ENCODE results near the gene TTLL9.

TTLL9 gene

DNA sequence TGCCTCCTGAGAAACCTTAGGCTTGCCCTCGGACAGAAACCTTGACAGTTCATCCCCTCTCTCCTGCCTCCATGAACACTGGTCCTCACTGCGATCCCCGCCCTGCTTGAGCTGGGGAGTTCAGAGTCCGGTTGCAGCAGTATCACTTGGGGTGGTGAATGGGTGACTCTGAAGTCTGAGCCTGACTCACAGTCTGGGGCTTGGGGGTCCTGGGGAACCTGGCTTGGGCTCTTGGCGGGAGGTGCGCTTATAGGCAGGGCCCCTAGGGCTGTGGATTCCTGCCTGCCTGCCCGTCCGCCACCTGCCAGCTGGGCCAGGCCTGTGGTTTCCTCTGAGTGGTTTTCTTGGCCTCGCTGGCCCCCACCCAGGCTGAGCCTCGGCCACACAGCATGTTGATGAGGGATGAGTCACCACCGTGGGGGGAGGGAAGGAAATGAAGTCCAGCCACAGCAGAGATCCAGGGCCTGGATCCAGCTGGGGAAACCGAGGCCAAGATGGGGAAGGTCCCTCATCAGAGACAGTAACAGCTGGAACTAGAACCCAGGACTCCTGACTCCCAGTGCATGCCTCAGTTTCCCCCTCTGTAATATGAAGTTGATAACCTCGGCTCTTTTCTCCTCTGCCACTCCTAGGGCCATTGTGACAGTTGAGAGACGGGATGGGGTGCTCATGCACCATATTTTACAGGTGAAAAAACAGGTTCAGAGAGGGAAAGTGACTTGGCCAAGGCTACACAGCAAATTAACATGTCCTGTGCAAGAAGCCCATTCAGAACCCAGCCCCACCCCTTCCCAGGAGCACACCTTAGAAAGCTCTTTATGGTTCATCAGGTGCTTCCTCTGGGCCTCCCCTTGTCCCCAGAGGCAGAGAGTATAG, 34.2 kb upstream of the TTLL9 start:
- TF ChIP-seq, protein P1, sequence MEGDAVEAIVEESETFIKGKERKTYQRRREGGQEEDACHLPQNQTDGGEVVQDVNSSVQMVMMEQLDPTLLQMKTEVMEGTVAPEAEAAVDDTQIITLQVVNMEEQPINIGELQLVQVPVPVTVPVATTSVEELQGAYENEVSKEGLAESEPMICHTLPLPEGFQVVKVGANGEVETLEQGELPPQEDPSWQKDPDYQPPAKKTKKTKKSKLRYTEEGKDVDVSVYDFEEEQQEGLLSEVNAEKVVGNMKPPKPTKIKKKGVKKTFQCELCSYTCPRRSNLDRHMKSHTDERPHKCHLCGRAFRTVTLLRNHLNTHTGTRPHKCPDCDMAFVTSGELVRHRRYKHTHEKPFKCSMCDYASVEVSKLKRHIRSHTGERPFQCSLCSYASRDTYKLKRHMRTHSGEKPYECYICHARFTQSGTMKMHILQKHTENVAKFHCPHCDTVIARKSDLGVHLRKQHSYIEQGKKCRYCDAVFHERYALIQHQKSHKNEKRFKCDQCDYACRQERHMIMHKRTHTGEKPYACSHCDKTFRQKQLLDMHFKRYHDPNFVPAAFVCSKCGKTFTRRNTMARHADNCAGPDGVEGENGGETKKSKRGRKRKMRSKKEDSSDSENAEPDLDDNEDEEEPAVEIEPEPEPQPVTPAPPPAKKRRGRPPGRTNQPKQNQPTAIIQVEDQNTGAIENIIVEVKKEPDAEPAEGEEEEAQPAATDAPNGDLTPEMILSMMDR (IDR thresholded peaks at IDR 0.05; ENCODE audit: insufficient read depth, low read length, poor library complexity, severe bottlenecking), result no peak
- DNase-seq (ENCODE audit: extremely low read depth, insufficient read length), result peak; percentile 53
- Histone ChIP-seq H3K36me3 (ENCODE audit: control insufficient read depth, insufficient read depth, low read length) (no peaks in the 10 kb centered on the region), H3K4me3 (replicated peaks; ENCODE audit: low read depth, low read length) (no peak overlapping the region), H3K27me3 (replicated peaks; ENCODE audit: control insufficient read depth, insufficient read depth, low read length) (no peaks in the 10 kb centered on the region)

DNA sequence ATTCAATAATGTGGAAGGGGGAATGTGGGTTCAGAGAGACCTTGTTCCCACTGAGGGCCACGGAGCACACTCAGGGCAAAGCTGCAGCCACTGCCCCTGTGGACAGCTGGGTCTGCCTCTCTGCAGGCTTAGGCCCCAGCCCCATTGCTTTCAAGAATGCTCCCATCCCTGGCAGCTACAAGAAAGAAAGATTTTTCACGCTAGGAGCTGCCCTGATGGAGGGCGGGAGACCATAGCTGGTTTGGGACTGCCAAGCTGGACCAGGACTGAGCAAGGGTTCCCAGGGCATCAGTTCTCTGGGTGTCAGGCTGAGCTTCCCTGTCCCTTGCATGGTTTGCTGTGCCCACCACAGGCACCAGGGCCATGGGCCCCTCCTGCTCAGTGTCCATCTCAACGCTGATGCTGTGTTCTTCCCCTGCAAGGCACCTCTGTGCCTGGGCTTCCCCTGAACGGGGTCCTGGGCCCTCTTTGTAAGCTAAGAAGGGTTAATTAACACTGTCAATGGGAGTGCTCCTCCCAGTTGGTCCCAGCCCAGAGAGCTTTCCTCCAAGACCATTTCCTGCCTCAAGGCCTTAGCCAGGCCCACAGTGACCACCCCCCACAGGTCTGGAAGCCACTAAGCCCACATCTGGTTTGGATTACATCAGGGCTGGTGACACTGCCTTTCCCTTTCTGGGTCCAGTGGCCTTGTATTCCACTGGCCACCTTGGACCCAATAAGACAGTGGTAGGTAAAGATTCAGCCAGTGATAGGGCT, 33.4 kb upstream of the TTLL9 start:
- Histone ChIP-seq H3K36me3 (ENCODE audit: control insufficient read depth, insufficient read depth, low read length) (no peaks in the 10 kb centered on the region), H3K4me3 (replicated peaks; ENCODE audit: low read depth, low read length) (no peak overlapping the region), H3K27me3 (replicated peaks; ENCODE audit: control insufficient read depth, insufficient read depth, low read length) (no peaks in the 10 kb centered on the region)
- DNase-seq (ENCODE audit: extremely low read depth, insufficient read length), result no peak
- TF ChIP-seq, protein P1 (IDR thresholded peaks at IDR 0.05; ENCODE audit: insufficient read depth, low read length, poor library complexity, severe bottlenecking), result no peak

GRCh38 chr20:31837896-31838397, 32.5 kb upstream of the TTLL9 start:
- no peak overlapping the region for H3K4me3 ChIP-seq (replicated peaks; ENCODE audit: low read depth, low read length)
- no peaks in the 10 kb centered on the region for H3K27me3 ChIP-seq (replicated peaks; ENCODE audit: control insufficient read depth, insufficient read depth, low read length)
- TF ChIP-seq, protein P1 (IDR thresholded peaks at IDR 0.05; ENCODE audit: insufficient read depth, low read length, poor library complexity, severe bottlenecking), result no peak
- DNase-seq (ENCODE audit: extremely low read depth, insufficient read length), result no peak
- H3K36me3 ChIP-seq (ENCODE audit: control insufficient read depth, insufficient read depth, low read length), result no peaks in the 10 kb centered on the region

DNA sequence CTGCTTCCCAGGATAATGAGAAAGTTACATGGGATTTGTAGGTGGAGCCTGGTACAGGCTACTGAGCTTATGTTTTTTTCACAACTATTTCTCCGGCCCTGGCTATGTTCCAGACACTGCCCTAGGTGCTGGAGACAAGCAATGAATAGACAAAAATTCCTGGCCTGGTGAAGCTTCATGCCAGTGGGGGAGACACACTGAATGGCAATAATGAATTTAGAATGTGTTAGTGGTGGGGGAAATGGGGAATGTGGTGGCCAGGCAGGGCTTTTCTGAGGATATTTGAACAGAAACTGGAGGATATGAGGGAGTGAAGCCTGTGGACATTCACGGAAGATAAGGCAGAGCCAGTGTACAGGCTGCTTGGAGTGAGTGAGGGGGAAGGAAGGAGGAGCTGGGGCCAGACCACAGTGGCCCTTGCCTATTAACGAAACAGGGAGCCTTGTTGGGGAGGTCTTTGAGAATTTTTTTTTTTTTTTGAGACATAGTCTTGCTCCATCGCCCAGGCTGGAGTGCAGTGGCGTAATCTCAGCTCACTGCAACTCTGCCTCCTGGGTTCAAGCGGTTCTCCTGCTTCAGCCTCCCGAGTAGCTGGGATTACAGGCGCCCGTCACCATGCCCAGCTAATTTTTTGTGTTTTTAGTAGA, 31.7 kb upstream of the TTLL9 start:
- Histone ChIP-seq H3K36me3 (ENCODE audit: control insufficient read depth, insufficient read depth, low read length) (no peaks in the 10 kb centered on the region), H3K27me3 (replicated peaks; ENCODE audit: control insufficient read depth, insufficient read depth, low read length) (no peaks in the 10 kb centered on the region), H3K4me3 (replicated peaks; ENCODE audit: low read depth, low read length) (no peak overlapping the region)
- TF ChIP-seq, protein P1 (IDR thresholded peaks at IDR 0.05; ENCODE audit: insufficient read depth, low read length, poor library complexity, severe bottlenecking), result no peak
- no peak for DNase-seq (ENCODE audit: extremely low read depth, insufficient read length)

DNA sequence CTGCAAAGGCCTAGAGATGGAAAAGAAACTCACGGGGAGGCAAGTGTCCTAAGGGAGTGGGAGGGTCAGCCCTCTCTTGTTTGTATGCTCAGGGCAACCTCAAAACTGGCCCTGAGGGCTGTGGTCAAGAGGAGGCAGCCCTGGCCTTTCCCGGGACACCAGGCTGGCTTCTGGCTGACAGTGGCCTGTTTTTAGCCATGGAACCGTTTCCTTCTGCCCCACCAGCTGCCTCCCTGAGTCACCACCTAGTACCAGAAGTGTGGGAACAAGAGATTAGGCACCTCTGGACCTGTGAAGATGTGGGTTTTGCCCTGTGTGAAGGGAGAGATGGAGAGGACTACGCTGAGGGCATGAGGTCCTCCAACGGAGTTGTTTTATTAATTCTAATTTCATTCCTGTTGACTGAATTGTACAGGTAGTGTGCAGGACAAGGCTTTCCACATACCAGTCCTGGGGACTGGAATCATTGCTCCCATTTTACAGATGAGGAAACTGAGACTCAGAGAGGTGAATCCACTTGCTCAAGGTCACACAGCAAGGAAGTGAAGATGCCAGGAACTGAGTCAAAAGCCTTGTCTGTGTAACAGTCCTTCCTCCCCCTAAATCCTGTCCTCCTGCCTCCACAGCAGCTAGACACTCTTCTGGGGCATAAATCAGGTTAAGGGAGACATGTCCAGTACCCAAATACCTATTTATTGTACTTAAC, 30.5 kb upstream of the TTLL9 start:
- Histone ChIP-seq H3K27me3 (replicated peaks; ENCODE audit: control insufficient read depth, insufficient read depth, low read length) (no peaks in the 10 kb centered on the region), H3K36me3 (ENCODE audit: control insufficient read depth, insufficient read depth, low read length) (no peaks in the 10 kb centered on the region), H3K4me3 (replicated peaks; ENCODE audit: low read depth, low read length) (no peak overlapping the region)
- TF ChIP-seq, protein P1 (IDR thresholded peaks at IDR 0.05; ENCODE audit: insufficient read depth, low read length, poor library complexity, severe bottlenecking), result no peak
- DNase-seq (ENCODE audit: extremely low read depth, insufficient read length), result no peak
